BJ (cell line): ENCODE measurements around the gene MICALL1. TPM values are rescaled to one million over a fixed set of nuclear protein-coding genes. Genes with fewer than 3 reads are reported as not detected.
A peak's percentile ranks its signal among the peaks of the same experiment; 100 is the strongest.

Source experiments
- CTCF ChIA-PET: fragments of 350-600 bp; formaldehyde crosslinking; extraction: SDS; loops from one replicate; lab custom pipeline; 2021; ENCODE audit warnings: antibody characterized with exemption, inconsistent platforms; lab: Yijun Ruan, JAX
- POLR2A ChIA-PET: fragments of 300-600 bp; sonication (Branson Sonifier 250); formaldehyde crosslinking; extraction: SDS; loops from one replicate; lab custom pipeline; 2021; ENCODE audit warnings: antibody characterized with exemption; lab: Charles Lee
- DNase-seq: peaks from one replicate; pipeline ENCODE4 v3.0.0-alpha.2; 2011; ENCODE audit warnings: low read depth
- H3K27me3 ChIP-seq: 2 replicates; pipeline ENCODE4 v1.6.0; 2011; ENCODE audit warnings: low read length; ENCODE audit not compliant: control insufficient read depth, insufficient read depth
- H3K36me3 ChIP-seq: 2 replicates; pipeline ENCODE4 v1.5.1; 2011; ENCODE audit warnings: low read length; ENCODE audit not compliant: control insufficient read depth, insufficient read depth
- H3K4me3 ChIP-seq: 2 replicates; pipeline ENCODE4 v1.5.1; 2011; ENCODE audit warnings: low read depth, mild to moderate bottlenecking, control low read depth, low read length
- CTCF ChIP-seq: IDR thresholded peaks from 2 replicates; pipeline ENCODE4 v1.5.1; 2011; ENCODE audit warnings: low read depth, mild to moderate bottlenecking, control low read depth, inconsistent platforms, low read length, moderate library complexity; ENCODE audit not compliant: insufficient read depth
- polyA plus RNA-seq: library from polyadenylated mRNA; depleted of rRNA; stranded (reverse); fragments of >200 nt; gene quantifications from 2 replicates; pipeline ENCODE4 v1.2.3, GENCODE V29; 2011

The MICALL1 gene
- polyA plus RNA-seq, 1 experiment = 26.5 TPM

GRCh38 chr22:37979782-37980181 is 73.7 kb downstream of the MICALL1 start:
- ChIA-PET CTCF (interaction anchor here (1.0 to 2.2 kb wide), 2 partner anchors 14 to 116 kb away, joined by 3 to 10 read pairs; no protein-coding TSS in a partner anchor), POLR2A (no interaction called here)
- DNase-seq = no peak
- TF ChIP-seq CTCF = no peak
- no peak overlapping the region for H3K4me3 ChIP-seq
- no peaks in the 10 kb centered on the region for H3K27me3 ChIP-seq
- H3K36me3 ChIP-seq = no peaks in the 10 kb centered on the region

- Histone ChIP-seq H3K4me3 (no peak overlapping the region), H3K27me3 (no peaks in the 10 kb centered on the region), H3K36me3 (no peaks in the 10 kb centered on the region)
- TF ChIP-seq CTCF = no peak
- POLR2A ChIA-PET = no interaction called here
- DNase-seq = no peak
- CTCF ChIA-PET = interaction anchor here (0.9 kb wide), 1 partner anchor 14 kb away, joined by 3 read pairs; no protein-coding TSS in a partner anchor
Measured at GRCh38 chr22:37981282-37982011, 75.3 kb downstream of the MICALL1 start.

DNA sequence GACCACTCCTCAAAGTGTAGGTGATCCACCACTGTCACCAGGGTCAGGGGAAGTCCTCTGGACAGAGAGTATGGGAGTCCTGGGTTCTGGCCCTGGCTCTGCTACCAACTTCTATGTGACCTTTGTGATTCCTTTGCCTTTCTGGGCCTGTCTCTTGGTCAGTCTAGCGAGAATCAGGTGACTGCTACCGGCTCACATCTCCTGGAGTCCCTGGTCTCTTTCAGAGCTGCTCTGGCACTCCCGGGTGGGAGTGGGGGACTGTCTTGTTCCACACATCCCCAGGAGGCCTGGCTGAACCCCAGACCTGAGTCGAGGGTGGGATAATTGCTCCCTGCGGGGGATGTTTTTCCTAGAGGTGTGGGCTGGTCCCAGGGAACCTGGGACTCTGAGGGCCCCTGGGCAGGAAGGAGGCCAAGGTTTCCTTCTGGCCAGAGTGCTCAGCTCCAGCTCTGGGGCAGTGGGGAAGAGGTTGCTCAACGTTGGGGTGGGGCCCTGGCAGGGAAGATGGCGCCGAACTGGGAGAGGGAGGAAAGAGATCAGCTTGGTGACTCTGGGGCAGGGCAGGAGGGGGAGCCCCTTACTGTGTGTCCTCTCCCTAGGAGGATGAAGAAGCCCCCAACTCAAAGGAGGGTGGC is 76.2 kb downstream of the MICALL1 start:
- no peaks in the 10 kb centered on the region for H3K36me3 ChIP-seq
- CTCF ChIA-PET = interaction anchor here (0.9 to 1.7 kb wide), 2 partner anchors 13 to 16 kb away, joined by 3 to 5 read pairs; no protein-coding TSS in a partner anchor
- no peaks in the 10 kb centered on the region for H3K27me3 ChIP-seq
- no peak overlapping the region for H3K4me3 ChIP-seq
- TF ChIP-seq CTCF = no peak
- POLR2A ChIA-PET = no interaction called here
- no peak for DNase-seq

DNA sequence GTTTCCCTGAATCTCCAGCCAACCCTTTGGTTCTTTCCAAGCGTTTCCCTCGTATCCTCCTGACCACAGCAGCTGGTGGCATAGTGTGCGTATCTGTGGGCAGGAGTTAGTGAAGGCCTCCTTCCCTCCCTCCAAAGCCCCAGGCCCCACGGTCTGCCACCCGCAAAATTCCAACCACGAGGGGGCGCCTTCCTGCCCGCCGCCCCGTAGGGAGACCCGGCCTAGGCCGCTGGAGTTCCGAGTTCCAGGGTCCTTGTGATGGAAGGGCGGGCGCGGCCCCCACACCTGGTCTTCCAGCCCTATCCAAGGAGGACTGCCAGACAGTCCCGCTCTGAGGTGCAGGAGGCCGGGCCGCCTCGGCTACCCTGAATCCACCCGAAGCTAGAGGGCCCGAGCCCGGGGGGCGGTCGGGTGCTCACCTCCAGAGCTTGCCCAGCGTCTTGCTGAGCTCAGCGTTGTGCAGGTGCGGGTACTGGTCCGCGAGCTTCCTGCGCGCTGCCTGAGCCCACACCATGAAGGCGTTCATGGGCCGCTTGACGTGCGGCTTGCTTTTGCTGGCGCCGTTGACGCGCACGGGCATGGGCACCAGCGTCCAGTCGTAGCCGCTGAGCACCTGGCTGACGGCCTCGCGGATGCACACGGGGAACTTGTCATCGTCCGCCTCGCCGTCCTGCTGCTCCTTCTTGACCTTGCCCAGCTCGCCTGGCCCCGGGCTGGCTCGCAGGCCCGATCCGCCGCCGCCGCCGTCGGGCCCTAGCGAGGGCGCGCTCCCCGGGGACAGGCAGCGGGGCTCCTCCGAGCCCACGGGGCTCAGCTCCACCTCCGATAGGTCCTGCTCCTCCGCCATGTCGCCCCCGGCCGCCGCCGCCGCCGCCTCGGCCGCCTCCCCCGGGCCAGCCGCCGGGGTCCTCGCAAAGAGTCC is 77.1 kb downstream of the MICALL1 start:
- no peak for DNase-seq
- peak; percentile 35 for TF ChIP-seq CTCF
- CTCF ChIA-PET = interaction anchor here (0.6 to 1.7 kb wide), 3 partner anchors 12 to 413 kb away, joined by 3 to 5 read pairs (median 3); no protein-coding TSS in a partner anchor
- POLR2A ChIA-PET = no interaction called here
- no peaks in the 10 kb centered on the region for H3K27me3 ChIP-seq
- H3K4me3 ChIP-seq = no peak overlapping the region
- no peaks in the 10 kb centered on the region for H3K36me3 ChIP-seq
